ENCODE results near the gene RPS29.

Gene RPS29

DNA sequence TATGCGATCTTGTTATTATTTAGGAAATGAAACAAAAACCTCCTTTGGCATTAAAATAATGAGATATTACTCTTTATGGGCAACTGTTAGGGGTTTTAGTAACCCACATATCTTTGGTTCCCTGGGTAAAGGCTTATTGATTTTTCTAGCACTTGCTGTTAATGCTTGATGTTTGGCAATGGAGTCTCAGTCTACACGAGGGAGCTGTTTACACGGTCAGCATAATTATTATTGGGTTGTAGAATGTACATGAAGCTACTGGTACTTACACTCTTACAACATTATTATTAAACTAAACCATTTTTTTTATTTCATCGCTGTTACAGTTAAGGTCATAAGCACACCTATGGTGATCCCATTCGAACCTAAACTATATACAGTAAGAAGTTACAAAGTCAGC, 12.1 kb downstream of the RPS29 start:
- no peak overlapping the region for H4K8ac ChIP-seq (ENCODE audit: low read length)
- H2AFZ ChIP-seq (ENCODE audit: low read depth, low read length) = no peak overlapping the region
- H3K9ac ChIP-seq (ENCODE audit: low read length) = no peak overlapping the region
- no peak overlapping the region for H3K27ac ChIP-seq (ENCODE audit: low read length, poor library complexity, severe bottlenecking)
- no peak overlapping the region for H2AK5ac ChIP-seq (ENCODE audit: low read length, severe bottlenecking)
- no peaks in the 10 kb centered on the region for H3K27me3 ChIP-seq (ENCODE audit: control insufficient read depth in 1 of 2, insufficient read depth in 1 of 2, low read length in 2 of 2)
- peaks cover 23 to 51% of the 10 kb centered on the region in 2 experiments for H3K36me3 ChIP-seq (ENCODE audit: control insufficient read depth in 1 of 2, insufficient read depth in 2 of 2, low read depth in 1 of 2, low read length in 2 of 2)
- no peak overlapping the region for H3K4ac ChIP-seq (ENCODE audit: low read depth in 1 of 2, low read length in 2 of 2)
- no peak overlapping the region for H3K14ac ChIP-seq (ENCODE audit: low read length in 2 of 2)
- H3K23ac ChIP-seq (ENCODE audit: low read length in 2 of 2) = no peak overlapping the region
- H4K91ac ChIP-seq (ENCODE audit: low read length) = no peak overlapping the region
- 100% methylated on average over 3 of the region's 5 CpGs for WGBS
- no peak overlapping the region for H2BK12ac ChIP-seq (ENCODE audit: low read length in 2 of 2)
- no peak overlapping the region for H3K4me2 ChIP-seq (ENCODE audit: low read length, poor library complexity, severe bottlenecking)
- peaks cover 17% of the 10 kb centered on the region for H3K79me1 ChIP-seq (replicated peaks; ENCODE audit: low read length, poor library complexity, severe bottlenecking)
- no peak overlapping the region for H2BK120ac ChIP-seq (ENCODE audit: low read depth, low read length)
- no peak overlapping the region for H3K4me3 ChIP-seq (ENCODE audit: insufficient read depth in 1 of 2, low read depth in 1 of 2, low read length in 2 of 2)
- H3K9me3 ChIP-seq (ENCODE audit: control insufficient read depth, low read length) = no peaks in the 10 kb centered on the region
- no peak overlapping the region for H2BK5ac ChIP-seq (ENCODE audit: low read depth, low read length, poor library complexity, severe bottlenecking)
- H2BK15ac ChIP-seq (ENCODE audit: low read depth, poor library complexity, severe bottlenecking) = no peak overlapping the region
- DNase-seq = no peak
- H3K4me1 ChIP-seq (ENCODE audit: control insufficient read depth, insufficient read depth, low read depth, low read length) = no peaks in the 10 kb centered on the region
- no peak overlapping the region for H3K18ac ChIP-seq (ENCODE audit: low read depth in 1 of 2, low read length in 2 of 2)

DNA sequence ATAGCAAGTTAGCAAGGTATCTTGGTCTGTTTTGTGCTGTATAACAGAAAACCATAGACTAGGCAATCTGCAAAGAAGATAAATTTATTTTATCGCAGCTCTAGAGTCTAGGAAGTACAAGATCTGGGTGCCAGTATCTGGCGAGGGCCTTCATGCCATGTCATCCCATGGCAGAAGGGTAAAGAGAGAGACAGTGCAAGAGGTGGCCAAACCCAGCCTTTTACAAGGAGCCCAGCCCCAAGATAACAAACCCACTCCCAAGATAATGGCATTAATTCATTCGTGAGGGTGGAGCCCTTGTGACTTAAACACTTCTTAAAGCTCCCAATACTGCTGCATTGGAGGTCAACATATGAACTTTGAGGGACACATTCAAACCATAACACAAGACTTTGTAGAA, 16.9 kb downstream of the RPS29 start:
- DNase-seq = no peak
- H3K14ac ChIP-seq (ENCODE audit: low read length in 2 of 2) = no peak overlapping the region
- peaks cover 6 to 19% of the 10 kb centered on the region in 2 experiments for H3K36me3 ChIP-seq (ENCODE audit: control insufficient read depth in 1 of 2, insufficient read depth in 2 of 2, low read depth in 1 of 2, low read length in 2 of 2)
- 92% methylated on average over 3 of the region's 3 CpGs for WGBS
- no peaks in the 10 kb centered on the region for H3K9me3 ChIP-seq (ENCODE audit: control insufficient read depth, low read length)
- H3K4ac ChIP-seq (ENCODE audit: low read depth in 1 of 2, low read length in 2 of 2) = no peak overlapping the region
- no peak overlapping the region for H3K4me3 ChIP-seq (ENCODE audit: insufficient read depth in 1 of 2, low read depth in 1 of 2, low read length in 2 of 2)
- no peak overlapping the region for H3K23ac ChIP-seq (ENCODE audit: low read length in 2 of 2)
- H3K27ac ChIP-seq (ENCODE audit: low read length, poor library complexity, severe bottlenecking) = no peak overlapping the region
- peaks cover 1% of the 10 kb centered on the region for H3K79me1 ChIP-seq (replicated peaks; ENCODE audit: low read length, poor library complexity, severe bottlenecking)
- no peak overlapping the region for H2AFZ ChIP-seq (ENCODE audit: low read depth, low read length)
- no peak overlapping the region for H3K9ac ChIP-seq (ENCODE audit: low read length)
- no peak overlapping the region for H2AK5ac ChIP-seq (ENCODE audit: low read length, severe bottlenecking)
- no peaks in the 10 kb centered on the region for H3K27me3 ChIP-seq (ENCODE audit: control insufficient read depth in 1 of 2, insufficient read depth in 1 of 2, low read length in 2 of 2)
- H3K4me1 ChIP-seq (ENCODE audit: control insufficient read depth, insufficient read depth, low read depth, low read length) = no peaks in the 10 kb centered on the region
- H3K18ac ChIP-seq (ENCODE audit: low read depth in 1 of 2, low read length in 2 of 2) = no peak overlapping the region
- no peak overlapping the region for H4K8ac ChIP-seq (ENCODE audit: low read length)
- no peak overlapping the region for H2BK5ac ChIP-seq (ENCODE audit: low read depth, low read length, poor library complexity, severe bottlenecking)
- H3K4me2 ChIP-seq (ENCODE audit: low read length, poor library complexity, severe bottlenecking) = no peak overlapping the region
- no peak overlapping the region for H2BK15ac ChIP-seq (ENCODE audit: low read depth, poor library complexity, severe bottlenecking)
- no peak overlapping the region for H2BK120ac ChIP-seq (ENCODE audit: low read depth, low read length)
- no peak overlapping the region for H2BK12ac ChIP-seq (ENCODE audit: low read length in 2 of 2)
- no peak overlapping the region for H4K91ac ChIP-seq (ENCODE audit: low read length)

DNA sequence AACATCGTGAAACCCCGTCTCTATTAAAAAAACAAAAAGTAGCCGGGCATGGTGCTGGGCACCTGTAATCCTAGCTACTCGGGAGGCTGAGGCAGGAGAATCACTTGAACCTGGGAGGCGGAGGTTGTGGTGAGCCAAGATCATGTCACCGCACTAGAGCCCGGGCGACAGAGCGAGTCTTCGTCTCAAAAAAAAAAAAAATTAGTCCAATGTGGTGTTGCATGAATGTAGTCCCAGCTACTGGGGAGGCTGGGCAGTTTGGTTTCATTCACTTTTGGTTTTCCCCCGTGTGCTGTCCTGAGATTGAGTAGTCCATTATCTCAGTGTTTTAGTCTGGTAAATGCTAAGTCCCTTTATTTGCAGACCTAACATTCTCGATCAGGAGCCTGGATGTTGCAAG, 19.5 kb downstream of the RPS29 start:
- H2BK15ac ChIP-seq (ENCODE audit: low read depth, poor library complexity, severe bottlenecking) = no peak overlapping the region
- H4K91ac ChIP-seq (ENCODE audit: low read length) = no peak overlapping the region
- H2AFZ ChIP-seq (ENCODE audit: low read depth, low read length) = no peak overlapping the region
- no peak overlapping the region for H2AK5ac ChIP-seq (ENCODE audit: low read length, severe bottlenecking)
- H3K79me1 ChIP-seq (replicated peaks; ENCODE audit: low read length, poor library complexity, severe bottlenecking) = no peaks in the 10 kb centered on the region
- H3K27ac ChIP-seq (ENCODE audit: low read length, poor library complexity, severe bottlenecking) = no peak overlapping the region
- no peak overlapping the region for H2BK5ac ChIP-seq (ENCODE audit: low read depth, low read length, poor library complexity, severe bottlenecking)
- H3K27me3 ChIP-seq (ENCODE audit: control insufficient read depth in 1 of 2, insufficient read depth in 1 of 2, low read length in 2 of 2) = no peaks in the 10 kb centered on the region
- DNase-seq = no peak
- no peak overlapping the region for H3K4me3 ChIP-seq (ENCODE audit: insufficient read depth in 1 of 2, low read depth in 1 of 2, low read length in 2 of 2)
- no peak overlapping the region for H4K8ac ChIP-seq (ENCODE audit: low read length)
- peaks cover 0 to 4% of the 10 kb centered on the region in 2 experiments for H3K36me3 ChIP-seq (ENCODE audit: control insufficient read depth in 1 of 2, insufficient read depth in 2 of 2, low read depth in 1 of 2, low read length in 2 of 2)
- no peak overlapping the region for H3K14ac ChIP-seq (ENCODE audit: low read length in 2 of 2)
- H3K4ac ChIP-seq (ENCODE audit: low read depth in 1 of 2, low read length in 2 of 2) = no peak overlapping the region
- no peak overlapping the region for H2BK12ac ChIP-seq (ENCODE audit: low read length in 2 of 2)
- WGBS = 94% methylated on average over 12 of the region's 12 CpGs
- no peaks in the 10 kb centered on the region for H3K9me3 ChIP-seq (ENCODE audit: control insufficient read depth, low read length)
- H3K4me2 ChIP-seq (ENCODE audit: low read length, poor library complexity, severe bottlenecking) = no peak overlapping the region
- no peak overlapping the region for H3K23ac ChIP-seq (ENCODE audit: low read length in 2 of 2)
- H3K18ac ChIP-seq (ENCODE audit: low read depth in 1 of 2, low read length in 2 of 2) = no peak overlapping the region
- no peak overlapping the region for H3K9ac ChIP-seq (ENCODE audit: low read length)
- no peaks in the 10 kb centered on the region for H3K4me1 ChIP-seq (ENCODE audit: control insufficient read depth, insufficient read depth, low read depth, low read length)
- no peak overlapping the region for H2BK120ac ChIP-seq (ENCODE audit: low read depth, low read length)

DNA sequence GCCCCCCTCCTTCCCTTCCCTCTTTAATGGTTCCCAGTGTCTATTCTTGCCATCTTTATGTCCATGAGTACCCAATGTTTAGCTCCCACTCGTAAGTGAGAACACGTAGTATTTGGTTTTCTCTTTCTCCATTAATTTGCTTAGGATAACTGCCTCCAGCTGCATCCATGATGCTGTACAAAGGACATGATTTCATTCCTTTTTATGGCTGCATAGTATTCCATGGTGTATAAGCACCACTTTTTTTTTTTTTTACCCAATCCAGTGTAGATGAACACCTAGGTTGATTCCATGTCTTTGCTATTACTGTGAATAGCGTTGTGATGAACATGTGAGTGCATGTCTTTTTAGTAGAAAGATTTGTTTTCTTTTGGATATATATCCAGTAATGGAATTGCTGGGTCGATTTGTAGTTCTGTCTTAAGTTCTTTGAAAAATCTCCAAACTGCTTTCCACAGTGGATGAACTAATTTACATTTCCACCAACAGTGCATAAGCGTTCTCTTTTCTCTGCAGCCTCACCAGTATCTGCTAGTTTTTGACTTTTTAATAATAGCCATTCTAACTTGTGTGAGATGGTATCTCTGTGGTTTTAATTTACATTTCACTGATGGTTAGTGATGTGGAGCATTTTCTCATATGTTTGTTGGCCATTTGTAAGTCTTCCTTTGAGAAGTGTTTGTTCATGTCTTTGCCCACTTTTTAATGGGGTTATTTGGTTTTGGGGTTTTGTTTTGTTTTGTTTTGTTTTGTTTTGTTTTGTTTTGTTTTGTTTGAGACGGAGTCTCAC, 26.0 kb downstream of the RPS29 start:
- H3K36me3 ChIP-seq (ENCODE audit: control insufficient read depth in 1 of 2, insufficient read depth in 2 of 2, low read depth in 1 of 2, low read length in 2 of 2) = no peaks in the 10 kb centered on the region
- H3K18ac ChIP-seq (ENCODE audit: low read depth in 1 of 2, low read length in 2 of 2) = no peak overlapping the region
- H3K4me2 ChIP-seq (ENCODE audit: low read length, poor library complexity, severe bottlenecking) = no peak overlapping the region
- no peaks in the 10 kb centered on the region for H3K4me1 ChIP-seq (ENCODE audit: control insufficient read depth, insufficient read depth, low read depth, low read length)
- no peak overlapping the region for H2BK12ac ChIP-seq (ENCODE audit: low read length in 2 of 2)
- H2AK5ac ChIP-seq (ENCODE audit: low read length, severe bottlenecking) = no peak overlapping the region
- no peak overlapping the region for H4K8ac ChIP-seq (ENCODE audit: low read length)
- H3K14ac ChIP-seq (ENCODE audit: low read length in 2 of 2) = no peak overlapping the region
- H3K4ac ChIP-seq (ENCODE audit: low read depth in 1 of 2, low read length in 2 of 2) = no peak overlapping the region
- DNase-seq = no peak
- H2AFZ ChIP-seq (ENCODE audit: low read depth, low read length) = no peak overlapping the region
- 94% methylated on average over 5 of the region's 6 CpGs for WGBS
- no peak overlapping the region for H3K27ac ChIP-seq (ENCODE audit: low read length, poor library complexity, severe bottlenecking)
- H4K91ac ChIP-seq (ENCODE audit: low read length) = no peak overlapping the region
- H3K27me3 ChIP-seq (ENCODE audit: control insufficient read depth in 1 of 2, insufficient read depth in 1 of 2, low read length in 2 of 2) = no peaks in the 10 kb centered on the region
- no peak overlapping the region for H2BK120ac ChIP-seq (ENCODE audit: low read depth, low read length)
- no peaks in the 10 kb centered on the region for H3K79me1 ChIP-seq (replicated peaks; ENCODE audit: low read length, poor library complexity, severe bottlenecking)
- H3K23ac ChIP-seq (ENCODE audit: low read length in 2 of 2) = no peak overlapping the region
- no peak overlapping the region for H3K4me3 ChIP-seq (ENCODE audit: insufficient read depth in 1 of 2, low read depth in 1 of 2, low read length in 2 of 2)
- H3K9me3 ChIP-seq (ENCODE audit: control insufficient read depth, low read length) = no peaks in the 10 kb centered on the region
- H2BK15ac ChIP-seq (ENCODE audit: low read depth, poor library complexity, severe bottlenecking) = no peak overlapping the region
- H2BK5ac ChIP-seq (ENCODE audit: low read depth, low read length, poor library complexity, severe bottlenecking) = no peak overlapping the region
- no peak overlapping the region for H3K9ac ChIP-seq (ENCODE audit: low read length)

Data from mesenchymal stem cell (in vitro differentiated cells and primary cell).